Neural progenitor cell (in vitro differentiated cells): ENCODE measurements around the gene NME4. TPM values are rescaled to one million over a fixed set of nuclear protein-coding genes. Genes with fewer than 3 reads are reported as not detected.

Experiments used
- DNase-seq: peaks from one replicate; pipeline ENCODE4 v3.0.0-alpha.2; 2016; ENCODE audit warnings: low spot score
- H2AFZ ChIP-seq: fragments of 200-600 bp; sonication (generic); replicated peaks from 2 replicates; pipeline ENCODE4 v1.6.1; 2016; ENCODE audit warnings: antibody characterized with exemption
- H3F3A ChIP-seq: fragments of 200-600 bp; sonication (generic); 2 replicates; pipeline ENCODE4 v1.6.1; 2016; ENCODE audit warnings: antibody characterized with exemption, low read depth
- H3K27ac ChIP-seq: fragments of 200-600 bp; sonication (generic); 2 replicates; pipeline ENCODE4 v1.5.1; 2016; ENCODE audit warnings: mild to moderate bottlenecking
- H3K27me3 ChIP-seq: fragments of 200-600 bp; sonication (generic); 2 replicates; pipeline ENCODE4 v1.6.1; 2016; ENCODE audit warnings: mild to moderate bottlenecking, moderate library complexity
- H3K36me3 ChIP-seq: fragments of 200-600 bp; sonication (generic); 2 replicates; pipeline ENCODE4 v1.5.1; 2016
- H3K4me1 ChIP-seq: fragments of 200-600 bp; sonication (generic); 2 replicates; pipeline ENCODE4 v1.6.1; 2016; ENCODE audit warnings: mixed run types
- H3K4me2 ChIP-seq: fragments of 200-600 bp; sonication (generic); 2 replicates; pipeline ENCODE4 v1.6.1; 2016
- H3K4me3 ChIP-seq: fragments of 200-600 bp; sonication (generic); 2 replicates; pipeline ENCODE4 v1.5.1; 2016
- H3K79me2 ChIP-seq: fragments of 200-600 bp; sonication (generic); 2 replicates; pipeline ENCODE4 v1.6.1; 2016; ENCODE audit warnings: low read depth
- H3K9ac ChIP-seq: fragments of 200-600 bp; sonication (generic); 2 replicates; pipeline ENCODE4 v1.6.1; 2016
- H3K9me3 ChIP-seq: fragments of 200-600 bp; sonication (generic); 2 replicates; pipeline ENCODE4 v1.5.1; 2016; ENCODE audit warnings: low read depth
- H4K20me1 ChIP-seq: fragments of 200-600 bp; sonication (generic); 2 replicates; pipeline ENCODE4 v1.6.1; 2016; ENCODE audit warnings: low read depth
- H3K27ac Mint-ChIP-seq: 3 replicates; pipeline ENCODE4 v1.8.0; 2021; ENCODE audit warnings: mixed read lengths
- H3K27me3 Mint-ChIP-seq: 2 replicates; pipeline ENCODE4 v1.8.0; 2022; ENCODE audit warnings: low read depth, mild to moderate bottlenecking, inconsistent platforms, moderate library complexity, mixed read lengths; ENCODE audit not compliant: insufficient read depth
- H3K36me3 Mint-ChIP-seq: 3 replicates; pipeline ENCODE4 v1.8.0; 2021; ENCODE audit warnings: mixed read lengths
- H3K4me1 Mint-ChIP-seq: 3 replicates; pipeline ENCODE4 v1.8.0; 2021; ENCODE audit warnings: mixed read lengths
- H3K4me3 Mint-ChIP-seq: 3 replicates; pipeline ENCODE4 v1.8.0; 2021; ENCODE audit warnings: mild to moderate bottlenecking, moderate library complexity, mixed read lengths
- H3K9me3 Mint-ChIP-seq: 3 replicates; pipeline ENCODE4 v1.8.0; 2020; ENCODE audit warnings: mixed read lengths
- EZH2 ChIP-seq: fragments of 200-600 bp; sonication (generic); IDR thresholded peaks from 2 replicates; pipeline ENCODE4 v1.6.1; 2017; ENCODE audit warnings: antibody characterized with exemption, mild to moderate bottlenecking, moderate library complexity
- EZH2phosphoT487 ChIP-seq: fragments of 200-600 bp; sonication (generic); IDR thresholded peaks from 2 replicates; pipeline ENCODE4 v1.6.1; 2017; ENCODE audit warnings: antibody characterized with exemption
- total RNA-seq: library from RNA; depleted of rRNA; stranded (reverse); fragments of >200 nt; gene quantifications from 2 replicates; pipeline ENCODE4 v1.2.3, GENCODE V29; 2015; ENCODE audit warnings: low replicate concordance
- TF ChIP-seq, protein P1 (sequence below): fragments of 200-600 bp; sonication (generic); IDR thresholded peaks from 2 replicates; pipeline ENCODE4 v1.5.1; 2017; ENCODE audit warnings: antibody characterized with exemption, mild to moderate bottlenecking

Gene NME4
- total RNA-seq, 1 donor from 2014 or later = 93.3 TPM

GRCh38 chr16:370979-371514 lies 26.0 kb upstream of the NME4 start:
- H3K27me3 ChIP-seq = no peaks in the 10 kb centered on the region
- H3K9ac ChIP-seq = no peak overlapping the region
- peak overlapping the region; percentile 46 for H3K4me3 ChIP-seq
- peaks cover 4% of the 10 kb centered on the region for H3K4me1 ChIP-seq
- no peak overlapping the region for H3K27ac ChIP-seq
- Mint-ChIP-seq H3K4me3 (peak overlapping the region; percentile 92), H3K36me3 (peaks cover 4% of the 10 kb centered on the region), H3K27me3 (peaks cover 3% of the 10 kb centered on the region), H3K9me3 (no peaks in the 10 kb centered on the region), H3K4me1 (peaks cover 9% of the 10 kb centered on the region), H3K27ac (peak overlapping the region; percentile 83)
- H3K9me3 ChIP-seq = no peaks in the 10 kb centered on the region
- no peaks in the 10 kb centered on the region for H3K79me2 ChIP-seq
- TF ChIP-seq EZH2phosphoT487 (no peak), EZH2 (no peak)
- TF ChIP-seq, protein P1, sequence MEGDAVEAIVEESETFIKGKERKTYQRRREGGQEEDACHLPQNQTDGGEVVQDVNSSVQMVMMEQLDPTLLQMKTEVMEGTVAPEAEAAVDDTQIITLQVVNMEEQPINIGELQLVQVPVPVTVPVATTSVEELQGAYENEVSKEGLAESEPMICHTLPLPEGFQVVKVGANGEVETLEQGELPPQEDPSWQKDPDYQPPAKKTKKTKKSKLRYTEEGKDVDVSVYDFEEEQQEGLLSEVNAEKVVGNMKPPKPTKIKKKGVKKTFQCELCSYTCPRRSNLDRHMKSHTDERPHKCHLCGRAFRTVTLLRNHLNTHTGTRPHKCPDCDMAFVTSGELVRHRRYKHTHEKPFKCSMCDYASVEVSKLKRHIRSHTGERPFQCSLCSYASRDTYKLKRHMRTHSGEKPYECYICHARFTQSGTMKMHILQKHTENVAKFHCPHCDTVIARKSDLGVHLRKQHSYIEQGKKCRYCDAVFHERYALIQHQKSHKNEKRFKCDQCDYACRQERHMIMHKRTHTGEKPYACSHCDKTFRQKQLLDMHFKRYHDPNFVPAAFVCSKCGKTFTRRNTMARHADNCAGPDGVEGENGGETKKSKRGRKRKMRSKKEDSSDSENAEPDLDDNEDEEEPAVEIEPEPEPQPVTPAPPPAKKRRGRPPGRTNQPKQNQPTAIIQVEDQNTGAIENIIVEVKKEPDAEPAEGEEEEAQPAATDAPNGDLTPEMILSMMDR = no peak
- no peak for DNase-seq
- H4K20me1 ChIP-seq = peaks cover 14% of the 10 kb centered on the region
- peak overlapping the region; percentile 74 for H3K4me2 ChIP-seq
- H3F3A ChIP-seq = peaks cover 5% of the 10 kb centered on the region
- no peaks in the 10 kb centered on the region for H3K36me3 ChIP-seq
- H2AFZ ChIP-seq = no peak overlapping the region

DNA sequence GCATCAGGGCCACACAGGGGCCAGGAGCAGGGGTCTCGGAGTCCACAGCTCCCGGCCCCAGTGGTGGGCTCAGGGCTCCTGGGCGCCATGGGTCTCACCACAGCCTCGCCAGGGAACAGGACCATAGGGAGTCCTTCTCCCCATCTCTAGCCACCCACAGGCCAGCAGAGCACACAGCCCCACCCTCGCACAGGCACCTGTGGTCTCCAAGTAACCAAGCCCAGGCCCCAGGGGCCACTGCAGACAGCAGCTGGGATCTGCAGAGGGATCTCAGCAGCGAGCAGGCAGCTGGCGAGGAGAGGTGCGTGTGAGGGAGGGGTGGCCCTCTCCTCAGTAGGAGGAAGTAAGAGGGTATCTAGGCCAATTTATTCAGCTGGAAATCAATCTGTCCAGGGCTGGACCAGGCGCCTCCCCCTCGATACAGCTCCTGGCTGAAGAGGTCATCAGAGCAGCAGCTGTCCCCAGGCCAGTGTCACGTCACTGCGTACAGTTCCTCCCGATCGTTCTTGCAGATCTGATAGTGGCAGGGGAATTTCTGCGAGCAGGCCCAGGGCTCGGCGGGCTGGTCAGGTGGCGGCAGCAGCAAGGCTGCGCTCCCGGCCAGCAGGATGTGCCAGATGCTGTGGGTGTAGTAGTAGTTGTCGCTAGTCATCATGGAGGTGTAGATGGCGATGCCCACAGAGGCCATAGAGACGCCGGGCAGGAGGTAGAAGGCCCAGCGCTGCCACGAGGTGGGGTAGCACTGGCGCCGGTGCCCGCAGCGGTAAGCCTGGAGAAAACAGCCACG lies 25.3 kb upstream of the NME4 start:
- Histone ChIP-seq H3K4me1 (peaks cover 4% of the 10 kb centered on the region), H3K4me2 (no peak overlapping the region), H3K4me3 (no peak overlapping the region), H2AFZ (no peak overlapping the region), H3K27me3 (no peaks in the 10 kb centered on the region), H4K20me1 (peaks cover 14% of the 10 kb centered on the region), H3F3A (peaks cover 5% of the 10 kb centered on the region), H3K79me2 (no peaks in the 10 kb centered on the region), H3K9me3 (no peaks in the 10 kb centered on the region), H3K9ac (no peak overlapping the region), H3K36me3 (no peaks in the 10 kb centered on the region), H3K27ac (no peak overlapping the region)
- no peak for DNase-seq
- H3K36me3 Mint-ChIP-seq = peaks cover 4% of the 10 kb centered on the region
- H3K27ac Mint-ChIP-seq = peak overlapping the region; percentile 79
- H3K4me3 Mint-ChIP-seq = peak overlapping the region; percentile 72
- TF ChIP-seq EZH2phosphoT487 (no peak), EZH2 (no peak)
- TF ChIP-seq, protein P1 = no peak
- peaks cover 3% of the 10 kb centered on the region for H3K27me3 Mint-ChIP-seq
- no peaks in the 10 kb centered on the region for H3K9me3 Mint-ChIP-seq
- H3K4me1 Mint-ChIP-seq = peaks cover 9% of the 10 kb centered on the region

- H3K27me3 ChIP-seq = no peaks in the 10 kb centered on the region
- H3K27ac Mint-ChIP-seq = no peak overlapping the region
These were observed 24.6 kb upstream of the NME4 start for GRCh38 chr16:372302-372983.

More at GRCh38 chr16:372302-372983, 24.6 kb upstream of the NME4 start:
- Mint-ChIP-seq H3K36me3 (peaks cover 2% of the 10 kb centered on the region), H3K4me3 (peak overlapping the region; percentile 35), H3K9me3 (no peaks in the 10 kb centered on the region), H3K4me1 (peaks cover 9% of the 10 kb centered on the region), H3K27me3 (peaks cover 3% of the 10 kb centered on the region)
- no peaks in the 10 kb centered on the region for H3K9me3 ChIP-seq
- no peak overlapping the region for H3K4me3 ChIP-seq
- H3F3A ChIP-seq = peaks cover 5% of the 10 kb centered on the region
- H3K27ac ChIP-seq = no peak overlapping the region
- TF ChIP-seq EZH2phosphoT487 = no peak
- TF ChIP-seq, protein P1 = no peak
- TF ChIP-seq EZH2 = no peak
- DNase-seq = no peak
- H3K36me3 ChIP-seq = no peaks in the 10 kb centered on the region
- H3K9ac ChIP-seq = no peak overlapping the region
- no peaks in the 10 kb centered on the region for H3K79me2 ChIP-seq
- H4K20me1 ChIP-seq = peaks cover 14% of the 10 kb centered on the region
- H3K4me2 ChIP-seq = no peak overlapping the region
- no peak overlapping the region for H2AFZ ChIP-seq
- peaks cover 4% of the 10 kb centered on the region for H3K4me1 ChIP-seq
